ENCODE data around the gene ADAP2. TPM values are rescaled to one million over a fixed set of nuclear protein-coding genes. Genes with fewer than 3 reads are reported as not detected.
"Not testable (repeated sequence)": the region's sequence is repeated elsewhere in the genome, so short reads cannot be mapped to it uniquely, and the experiment has no call there.

Gene ADAP2
- total and polyA plus RNA-seq, 2 experiments from 2014 or later = 0.34 TPM; not detected in 1

- no peaks in the 10 kb centered on the region for H3F3A ChIP-seq (ENCODE audit: insufficient read depth)
- in situ Hi-C loops (cut with MboI) = no loop called here
- H3K27ac ChIP-seq = peak overlapping the region; percentile 81
- TF ChIP-seq EZH2 (IDR thresholded peaks at IDR 0.05; ENCODE audit: insufficient read depth, poor library complexity, severe bottlenecking) (no peak), EZH2phosphoT487 (IDR thresholded peaks at IDR 0.05; ENCODE audit: insufficient read depth, low read depth) (no peak)
- peak overlapping the region; percentile 100 for H2AFZ ChIP-seq
- WGBS, 2 experiments (ENCODE audit: low coverage in 1 of 2, low lambda C conversion rate in 2 of 2, missing lambda C conversion rate in 2 of 2) = 1 to 2% methylated on average over 11 of the region's 11 CpGs
- no peaks in the 10 kb centered on the region for H3K9me2 ChIP-seq (ENCODE audit: insufficient read depth)
- H3K9ac ChIP-seq = peak overlapping the region; percentile 96
- no peaks in the 10 kb centered on the region for H3K27me3 ChIP-seq (replicated peaks; ENCODE audit: insufficient read depth)
- H3K36me3 ChIP-seq (ENCODE audit: low read depth) = peaks cover 5% of the 10 kb centered on the region; the same call in 1 of the 2 replicates
- H4K20me1 ChIP-seq (ENCODE audit: insufficient read depth) = no peaks in the 10 kb centered on the region
- H3K4me2 ChIP-seq (ENCODE audit: unreplicated experiment) = peak overlapping the region; percentile 100
- H3K4me1 ChIP-seq (ENCODE audit: insufficient read depth) = peaks cover 7% of the 10 kb centered on the region
- DNase-seq = peak; percentile 55
- peak overlapping the region; percentile 100 for H3K4me3 ChIP-seq
- peaks cover 66% of the 10 kb centered on the region for H3K79me2 ChIP-seq (ENCODE audit: insufficient read depth)
- no peaks in the 10 kb centered on the region for H3K9me3 ChIP-seq (ENCODE audit: low read depth)
These were observed 16.0 kb upstream of the ADAP2 start for GRCh38 chr17:30905742-30906100.

GRCh38 chr17:30906101-30906911 lies 15.4 kb upstream of the ADAP2 start, which contains the start of gene TEFM:
Gene TEFM (minus strand): TSS chr17:30906238. CDS start chr17:30906198, 40 bp downstream.
- H3K79me2 ChIP-seq (ENCODE audit: insufficient read depth) = peaks cover 61% of the 10 kb centered on the region
- peak within 1 kb of the TSS; percentile 100 for H3K4me3 ChIP-seq
- peak; percentile 95 for DNase-seq
- H3K27me3 ChIP-seq (replicated peaks; ENCODE audit: insufficient read depth) = no peaks in the 10 kb centered on the region
- H3K4me1 ChIP-seq (ENCODE audit: insufficient read depth) = peaks cover 7% of the 10 kb centered on the region
- peak within 1 kb of the TSS; percentile 100 for H3K4me2 ChIP-seq (ENCODE audit: unreplicated experiment)
- no peaks in the 10 kb centered on the region for H3F3A ChIP-seq (ENCODE audit: insufficient read depth)
- peak within 1 kb of the TSS; percentile 81 for H3K27ac ChIP-seq
- peaks cover 5% of the 10 kb centered on the region; the same call in 1 of the 2 replicates for H3K36me3 ChIP-seq (ENCODE audit: low read depth)
- H3K9me2 ChIP-seq (ENCODE audit: insufficient read depth) = no peaks in the 10 kb centered on the region
- TF ChIP-seq EZH2 (IDR thresholded peaks at IDR 0.05; ENCODE audit: insufficient read depth, poor library complexity, severe bottlenecking) = no peak
- TF ChIP-seq EZH2phosphoT487 (IDR thresholded peaks at IDR 0.05; ENCODE audit: insufficient read depth, low read depth) = no peak
- in situ Hi-C loops (cut with MboI) = no loop called here
- H2AFZ ChIP-seq = peak within 1 kb of the TSS; percentile 100
- no peaks in the 10 kb centered on the region for H4K20me1 ChIP-seq (ENCODE audit: insufficient read depth)
- peak within 1 kb of the TSS; percentile 96 for H3K9ac ChIP-seq
- no peaks in the 10 kb centered on the region for H3K9me3 ChIP-seq (ENCODE audit: low read depth)
- WGBS, 2 experiments (ENCODE audit: low coverage in 1 of 2, low lambda C conversion rate in 2 of 2, missing lambda C conversion rate in 2 of 2) = 1 to 2% methylated on average over 47 of the region's 47 CpGs

GRCh38 chr17:30908717-30909420 lies 12.9 kb upstream of the ADAP2 start:
- peaks cover 35% of the 10 kb centered on the region for H3K79me2 ChIP-seq (ENCODE audit: insufficient read depth)
- in situ Hi-C loops (cut with MboI) = no loop called here
- TF ChIP-seq EZH2phosphoT487 (IDR thresholded peaks at IDR 0.05; ENCODE audit: insufficient read depth, low read depth) = no peak
- no peak for TF ChIP-seq EZH2 (IDR thresholded peaks at IDR 0.05; ENCODE audit: insufficient read depth, poor library complexity, severe bottlenecking)
- H3K9me3 ChIP-seq (ENCODE audit: low read depth) = no peaks in the 10 kb centered on the region
- H3K9ac ChIP-seq = no peak overlapping the region
- no peak overlapping the region for H3K27ac ChIP-seq
- no peak overlapping the region for H3K4me2 ChIP-seq (ENCODE audit: unreplicated experiment)
- H4K20me1 ChIP-seq (ENCODE audit: insufficient read depth) = no peaks in the 10 kb centered on the region
- H3K4me1 ChIP-seq (ENCODE audit: insufficient read depth) = peaks cover 7% of the 10 kb centered on the region
- no peak for DNase-seq
- 85 to 86% methylated on average over 3 of the region's 3 CpGs for WGBS, 2 experiments (ENCODE audit: low coverage in 1 of 2, low lambda C conversion rate in 2 of 2, missing lambda C conversion rate in 2 of 2)
- H3K36me3 ChIP-seq (ENCODE audit: low read depth) = no peaks in the 10 kb centered on the region
- H3K4me3 ChIP-seq = no peak overlapping the region
- no peak overlapping the region for H2AFZ ChIP-seq
- H3K9me2 ChIP-seq (ENCODE audit: insufficient read depth) = no peaks in the 10 kb centered on the region
- H3F3A ChIP-seq (ENCODE audit: insufficient read depth) = no peaks in the 10 kb centered on the region
- no peaks in the 10 kb centered on the region for H3K27me3 ChIP-seq (replicated peaks; ENCODE audit: insufficient read depth)

- DNase-seq; H3K9me3 ChIP-seq (ENCODE audit: low read depth); H4K20me1 ChIP-seq (ENCODE audit: insufficient read depth); H3K36me3 ChIP-seq (ENCODE audit: low read depth); H3K9me2 ChIP-seq (ENCODE audit: insufficient read depth); H3K27me3 ChIP-seq (replicated peaks; ENCODE audit: insufficient read depth); H3K27ac ChIP-seq; H3F3A ChIP-seq (ENCODE audit: insufficient read depth); H3K4me2 ChIP-seq (ENCODE audit: unreplicated experiment); H3K4me1 ChIP-seq (ENCODE audit: insufficient read depth); H3K9ac ChIP-seq; H3K4me3 ChIP-seq; H2AFZ ChIP-seq; in situ Hi-C loops (cut with MboI): not testable (repeated sequence)
- WGBS, 2 experiments (ENCODE audit: low coverage in 1 of 2, low lambda C conversion rate in 2 of 2, missing lambda C conversion rate in 2 of 2) = 89 to 90% methylated on average over 7 of the region's 7 CpGs
- peaks cover 22% of the 10 kb centered on the region for H3K79me2 ChIP-seq (ENCODE audit: insufficient read depth)
These were observed 11.6 kb upstream of the ADAP2 start for GRCh38 chr17:30910151-30910550.
